HL-60/S4 treated with retinoic acid at 250 ng/mL for 4 days and 3 days (cell line): ENCODE data around the gene CFAP70.
"Not testable (repeated sequence)": the region's sequence is repeated elsewhere in the genome, so short reads cannot be mapped to it uniquely, and the experiment has no call there.

Source experiments
- in situ Hi-C: fragments of 300-500 bp; cut with MboI; formaldehyde crosslinking; loops from 2 replicates; pipeline ENCODE4 v1.7.0; 2022; ENCODE audit warnings: low sequenced_read_pairs

CFAP70 gene

GRCh38 chr10:73358331-73359279, at the start of gene CFAP70:
CFAP70 (minus strand) TSS chr10:73358864; CDS start chr10:73354796, 4,068 bp downstream.
- in situ Hi-C loops, result no loop called here

GRCh38 chr10:73408061-73408460, 49.4 kb upstream of the CFAP70 start:
- in situ Hi-C loops, result no loop called here

- in situ Hi-C loops, result no loop called here
Observed at GRCh38 chr10:73407495-73407894, 48.8 kb upstream of the CFAP70 start.

GRCh38 chr10:73406846-73407245, 48.2 kb upstream of the CFAP70 start:
- in situ Hi-C loops, result no loop called here

GRCh38 chr10:73405556-73405955, 46.9 kb upstream of the CFAP70 start:
- in situ Hi-C loops, result no loop called here

GRCh38 chr10:73404690-73405089, 46.0 kb upstream of the CFAP70 start:
- in situ Hi-C loops, result no loop called here

GRCh38 chr10:73401636-73402035, 43.0 kb upstream of the CFAP70 start:
- in situ Hi-C loops, result no loop called here

- in situ Hi-C loops, result no loop called here
Observed at GRCh38 chr10:73399063-73399462, 40.4 kb upstream of the CFAP70 start.

- in situ Hi-C loops, result no loop called here
Observed at GRCh38 chr10:73398024-73398423, 39.4 kb upstream of the CFAP70 start.

- in situ Hi-C loops, result not testable (repeated sequence)
Observed at GRCh38 chr10:73394325-73394724, 35.7 kb upstream of the CFAP70 start.

GRCh38 chr10:73388228-73388627, 29.6 kb upstream of the CFAP70 start:
- in situ Hi-C loops, result no loop called here

GRCh38 chr10:73386583-73386982, 27.9 kb upstream of the CFAP70 start:
- in situ Hi-C loops, result no loop called here

GRCh38 chr10:73379064-73379748, 20.5 kb upstream of the CFAP70 start:
- in situ Hi-C loops, result no loop called here

GRCh38 chr10:73376679-73377078, 18.0 kb upstream of the CFAP70 start:
- in situ Hi-C loops, result no loop called here

- in situ Hi-C loops, result no loop called here
Observed at GRCh38 chr10:73368238-73368637, 9.6 kb upstream of the CFAP70 start.

GRCh38 chr10:73366381-73367298, 8.0 kb upstream of the CFAP70 start:
- in situ Hi-C loops, result no loop called here

GRCh38 chr10:73364964-73365363, 6.3 kb upstream of the CFAP70 start:
- in situ Hi-C loops, result no loop called here

GRCh38 chr10:73359492-73359891, 828 bp upstream of the CFAP70 start:
- in situ Hi-C loops, result no loop called here

- in situ Hi-C loops, result no loop called here
Observed at GRCh38 chr10:73357821-73358220, 843 bp downstream of the CFAP70 start.

GRCh38 chr10:73357166-73357565, 1.5 kb downstream of the CFAP70 start:
- in situ Hi-C loops, result no loop called here

- in situ Hi-C loops, result no loop called here
Observed at GRCh38 chr10:73344269-73344668, 14.4 kb downstream of the CFAP70 start.
